GM12874 (cell line): ENCODE results near the gene DDX41.

ENCODE experiments used
- TF ChIP-seq, protein P1 (sequence below): IDR thresholded peaks from 2 replicates; pipeline ENCODE4 v1.5.1; 2011; ENCODE audit warnings: low read depth, mild to moderate bottlenecking, control low read depth, low read length, moderate library complexity; ENCODE audit not compliant: insufficient read depth

Gene DDX41

DNA sequence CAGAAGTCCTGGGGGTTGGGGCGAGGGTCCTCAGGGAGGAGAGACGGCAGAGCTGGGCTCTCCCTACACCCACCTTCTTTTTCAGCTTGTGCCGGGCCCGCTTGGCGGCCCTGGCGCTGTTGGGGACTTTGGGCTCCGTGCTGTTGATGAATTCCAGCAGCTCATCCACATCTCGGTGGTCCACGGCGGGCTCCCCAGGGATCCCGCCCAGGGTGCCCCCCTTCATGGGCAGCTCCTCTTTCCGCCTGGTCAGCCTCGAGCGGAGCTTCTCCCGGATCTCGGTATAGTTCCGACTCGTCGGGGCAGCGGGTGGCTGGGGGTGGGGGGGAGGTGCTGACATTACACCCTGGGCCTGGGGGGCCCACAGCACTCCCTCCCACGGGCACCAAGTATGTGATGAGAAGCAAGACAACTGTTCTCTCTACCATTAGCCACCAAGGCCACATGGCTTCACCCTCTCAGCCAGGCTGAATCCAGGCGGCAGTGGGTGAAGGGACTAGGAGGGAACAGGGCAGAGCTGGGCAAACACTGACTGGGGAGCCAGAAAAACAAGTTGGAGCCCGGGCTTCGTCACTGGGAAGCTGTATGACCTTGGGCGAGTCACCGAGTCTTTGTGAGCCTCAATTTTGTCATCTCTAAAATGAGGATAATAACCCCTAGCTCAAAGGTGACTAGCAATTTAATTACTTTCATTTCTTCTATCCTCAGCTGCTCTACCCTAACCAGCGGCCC lies 14.6 kb upstream of the DDX41 start:
- TF ChIP-seq, protein P1, sequence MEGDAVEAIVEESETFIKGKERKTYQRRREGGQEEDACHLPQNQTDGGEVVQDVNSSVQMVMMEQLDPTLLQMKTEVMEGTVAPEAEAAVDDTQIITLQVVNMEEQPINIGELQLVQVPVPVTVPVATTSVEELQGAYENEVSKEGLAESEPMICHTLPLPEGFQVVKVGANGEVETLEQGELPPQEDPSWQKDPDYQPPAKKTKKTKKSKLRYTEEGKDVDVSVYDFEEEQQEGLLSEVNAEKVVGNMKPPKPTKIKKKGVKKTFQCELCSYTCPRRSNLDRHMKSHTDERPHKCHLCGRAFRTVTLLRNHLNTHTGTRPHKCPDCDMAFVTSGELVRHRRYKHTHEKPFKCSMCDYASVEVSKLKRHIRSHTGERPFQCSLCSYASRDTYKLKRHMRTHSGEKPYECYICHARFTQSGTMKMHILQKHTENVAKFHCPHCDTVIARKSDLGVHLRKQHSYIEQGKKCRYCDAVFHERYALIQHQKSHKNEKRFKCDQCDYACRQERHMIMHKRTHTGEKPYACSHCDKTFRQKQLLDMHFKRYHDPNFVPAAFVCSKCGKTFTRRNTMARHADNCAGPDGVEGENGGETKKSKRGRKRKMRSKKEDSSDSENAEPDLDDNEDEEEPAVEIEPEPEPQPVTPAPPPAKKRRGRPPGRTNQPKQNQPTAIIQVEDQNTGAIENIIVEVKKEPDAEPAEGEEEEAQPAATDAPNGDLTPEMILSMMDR: no peak

GRCh38 chr5:177530638-177531037 lies 13.9 kb upstream of the DDX41 start:
- TF ChIP-seq, protein P1: no peak

DNA sequence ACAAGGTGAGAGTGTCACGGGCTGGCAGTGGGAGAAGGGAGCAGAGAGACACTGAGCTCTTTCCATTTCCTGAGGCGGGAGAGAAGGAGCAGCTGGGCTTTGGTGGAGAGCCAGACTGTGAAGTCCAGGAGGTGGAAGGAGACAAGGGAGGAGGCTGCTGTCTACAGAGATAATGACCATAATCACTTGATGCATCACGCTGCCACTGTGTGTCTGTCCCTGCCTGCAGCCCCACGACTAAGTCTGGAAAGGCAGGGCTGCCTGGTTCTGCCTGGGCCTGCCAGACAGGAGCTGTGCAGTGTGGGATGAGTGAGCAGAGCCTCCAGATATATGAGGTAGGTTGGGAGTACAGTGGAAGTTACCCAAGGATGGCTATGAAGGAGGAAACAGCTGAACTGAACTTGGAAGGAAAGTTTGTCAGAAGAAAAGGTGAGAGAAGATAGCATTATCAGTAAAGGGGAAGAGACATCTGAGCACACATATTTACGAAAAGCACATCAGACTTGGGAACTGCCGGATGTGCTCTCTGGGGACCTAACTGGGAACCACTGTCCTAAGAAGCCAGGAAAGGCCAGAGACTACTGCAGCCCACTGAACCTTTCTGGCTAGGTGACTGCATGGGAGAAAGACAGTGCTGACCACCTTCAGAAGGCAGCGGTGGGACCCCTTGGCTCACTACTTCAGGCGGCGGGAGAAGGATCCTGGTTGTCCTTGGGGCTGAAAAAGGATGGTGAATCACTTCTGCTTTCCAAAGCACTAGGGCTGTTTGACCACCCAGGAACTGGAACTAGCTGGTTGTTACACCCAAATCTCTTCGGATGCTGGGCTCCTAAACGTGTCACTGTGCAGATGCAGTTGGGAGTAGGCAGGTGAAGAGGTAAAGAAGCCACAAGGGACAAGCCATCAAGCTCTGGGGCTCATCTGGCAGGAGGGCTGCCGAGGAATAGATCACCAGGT lies 12.8 kb upstream of the DDX41 start:
- TF ChIP-seq, protein P1: no peak

GRCh38 chr5:177528631-177529030 lies 11.9 kb upstream of the DDX41 start:
- TF ChIP-seq, protein P1: no peak

- TF ChIP-seq, protein P1: no peak
Measured at GRCh38 chr5:177527595-177527994, 10.8 kb upstream of the DDX41 start.

DNA sequence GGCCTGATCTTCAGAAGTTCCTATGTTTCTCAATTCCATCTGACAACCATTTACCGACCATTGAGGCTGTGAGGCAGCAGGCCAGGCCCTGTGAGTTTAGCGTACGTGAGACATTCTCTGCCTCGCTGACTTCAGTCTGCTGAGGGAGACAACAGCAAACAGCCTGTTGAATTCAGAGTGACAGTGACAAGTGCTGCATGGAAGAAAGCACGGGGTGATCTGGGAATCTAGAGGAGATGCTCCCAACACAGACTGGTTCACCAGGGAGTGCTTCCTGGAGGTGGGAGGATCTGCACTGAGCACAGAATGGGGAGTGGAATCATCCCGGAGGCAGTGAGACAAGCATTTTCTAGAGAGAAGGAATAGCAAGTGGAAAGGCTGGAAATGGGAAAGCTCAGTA lies 10.0 kb upstream of the DDX41 start:
- TF ChIP-seq, protein P1: no peak

DNA sequence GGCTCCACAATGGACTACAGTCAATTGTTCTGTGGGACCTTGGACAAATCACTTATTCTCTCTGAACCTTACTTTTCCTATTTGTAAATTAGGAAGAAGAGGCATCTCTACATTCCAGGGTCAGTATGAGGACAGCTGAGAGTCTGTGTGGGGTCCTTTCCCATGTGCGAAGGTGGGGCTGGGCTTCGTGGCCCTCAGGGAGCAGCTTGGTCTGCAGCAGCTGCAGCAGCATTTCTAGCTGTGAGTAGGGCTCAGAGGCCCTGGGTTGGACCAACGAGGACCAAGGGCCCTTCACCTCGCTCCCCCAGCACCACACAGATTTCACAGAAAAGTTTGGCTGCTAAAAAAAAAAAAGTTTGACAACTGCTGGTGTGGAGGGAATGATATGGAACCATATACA lies 9.4 kb upstream of the DDX41 start:
- TF ChIP-seq, protein P1: no peak
